ENCODE measurements around the gene CRTAP.
"Not testable (repeated sequence)": the region's sequence is repeated elsewhere in the genome, so short reads cannot be mapped to it uniquely, and the experiment has no call there.

CRTAP gene

GRCh38 chr3:33174711-33175414 lies 61.0 kb downstream of the CRTAP start:
- no peak for DNase-seq (ENCODE audit: low spot score)

- no peak for DNase-seq (ENCODE audit: low spot score)
These were observed 65.3 kb downstream of the CRTAP start for GRCh38 chr3:33179132-33179531.

GRCh38 chr3:33181229-33181628 lies 67.4 kb downstream of the CRTAP start:
- DNase-seq (ENCODE audit: low spot score) = no peak

GRCh38 chr3:33181641-33182040 lies 67.8 kb downstream of the CRTAP start:
- not testable (repeated sequence) for DNase-seq (ENCODE audit: low spot score)

GRCh38 chr3:33184863-33185262 lies 71.0 kb downstream of the CRTAP start:
- no peak for DNase-seq (ENCODE audit: low spot score)

- peak; percentile 63 for DNase-seq (ENCODE audit: low spot score)
These were observed 72.9 kb downstream of the CRTAP start for GRCh38 chr3:33186524-33187367.

- no peak for DNase-seq (ENCODE audit: low spot score)
These were observed 73.5 kb downstream of the CRTAP start for GRCh38 chr3:33187368-33187634.

- no peak for DNase-seq (ENCODE audit: low spot score)
These were observed 80.5 kb downstream of the CRTAP start for GRCh38 chr3:33194303-33194702.

- DNase-seq (ENCODE audit: low spot score) = no peak
These were observed 82.7 kb downstream of the CRTAP start for GRCh38 chr3:33196538-33196937.
